Neural cell (in vitro differentiated cells): ENCODE measurements around the gene GMDS. TPM values are rescaled to one million over a fixed set of nuclear protein-coding genes. Genes with fewer than 3 reads are reported as not detected.

Experiments
- H2AFZ ChIP-seq: fragments of 200-600, 300-800 bp; sonication (generic), shearing (Covaris generic); 2 replicates; pipeline ENCODE4 v1.6.0; 2014; ENCODE audit warnings: low read depth, mild to moderate bottlenecking, antibody characterized with exemption, low read length, moderate library complexity
- H3F3A ChIP-seq: fragments of 200-600 bp; shearing (Covaris generic); 2 replicates; pipeline ENCODE4 v1.6.1; 2016; ENCODE audit warnings: mild to moderate bottlenecking, moderate library complexity, mixed read lengths, antibody characterized with exemption, low read length; ENCODE audit not compliant: insufficient read depth, poor library complexity, severe bottlenecking
- H3K27ac ChIP-seq: fragments of 200-600, 300-800 bp; sonication (generic), shearing (Covaris generic); 2 replicates; pipeline ENCODE4 v1.5.1; 2014; ENCODE audit warnings: mild to moderate bottlenecking, low read length, moderate library complexity
- H3K27me3 ChIP-seq: fragments of 300-800, 200-600 bp; sonication (generic), shearing (Covaris generic); 2 replicates; pipeline ENCODE4 v1.6.0; 2014; ENCODE audit warnings: mild to moderate bottlenecking, low read depth, low read length, moderate library complexity; ENCODE audit not compliant: insufficient read depth
- H3K36me3 ChIP-seq: fragments of 300-800, 200-600 bp; sonication (generic), shearing (Covaris generic); 2 replicates; pipeline ENCODE4 v1.5.1; 2014; ENCODE audit warnings: mild to moderate bottlenecking, antibody characterized with exemption, low read length, moderate library complexity; ENCODE audit not compliant: insufficient read depth
- H3K4me2 ChIP-seq: fragments of 300-800, 200-600 bp; sonication (generic), shearing (Covaris generic); 2 replicates; pipeline ENCODE4 v1.6.0; 2014; ENCODE audit warnings: mild to moderate bottlenecking, low read length
- H3K4me3 ChIP-seq: fragments of 300-800, 200-600 bp; sonication (generic), shearing (Covaris generic); 2 replicates; pipeline ENCODE4 v1.5.1; 2014; ENCODE audit warnings: mild to moderate bottlenecking, low read length, moderate library complexity
- H3K79me2 ChIP-seq: fragments of 200-600 bp; shearing (Covaris generic); replicated peaks from 2 replicates; pipeline ENCODE4 v1.6.0; 2014; ENCODE audit warnings: mild to moderate bottlenecking, low read length, moderate library complexity; ENCODE audit not compliant: insufficient read depth
- H3K9ac ChIP-seq: fragments of 300-800, 200-600 bp; sonication (generic), shearing (Covaris generic); 2 replicates; pipeline ENCODE4 v1.6.1; 2016; ENCODE audit warnings: mild to moderate bottlenecking, low read length, mixed read lengths
- H3K9me2 ChIP-seq: fragments of 200-600 bp; shearing (Covaris generic); 2 replicates; pipeline ENCODE4 v1.6.1; 2016; ENCODE audit warnings: mild to moderate bottlenecking, low read length, mixed read lengths; ENCODE audit not compliant: insufficient read depth
- H3K9me3 ChIP-seq: fragments of 200-600, 300-800 bp; sonication (generic), shearing (Covaris generic); 2 replicates; pipeline ENCODE4 v1.6.1; 2016; ENCODE audit warnings: mild to moderate bottlenecking, mixed run types, low read length, moderate library complexity, mixed read lengths
- H4K20me1 ChIP-seq: fragments of 200-600 bp; shearing (Covaris generic); 2 replicates; pipeline ENCODE4 v1.6.1; 2016; ENCODE audit warnings: mild to moderate bottlenecking, mixed run types; ENCODE audit not compliant: insufficient read depth
- CTCF ChIP-seq: fragments of 450-650 bp; IDR thresholded peaks from 2 replicates; pipeline ENCODE4 v1.5.1; 2014; ENCODE audit warnings: antibody characterized with exemption, mild to moderate bottlenecking, moderate library complexity; ENCODE audit not compliant: poor library complexity, severe bottlenecking
- EP300 ChIP-seq: fragments of 450-650 bp; conservative IDR thresholded peaks from 2 replicates; pipeline ENCODE4 v1.6.1; 2014; ENCODE audit warnings: antibody characterized with exemption, mild to moderate bottlenecking, moderate library complexity; ENCODE audit not compliant: poor library complexity, severe bottlenecking
- EZH2 ChIP-seq: fragments of 200-600, 300-800 bp; shearing (Covaris generic), sonication (generic); IDR thresholded peaks from 2 replicates; pipeline ENCODE4 v1.6.1; 2014; ENCODE audit warnings: antibody characterized with exemption, low read length, borderline replicate concordance, mild to moderate bottlenecking; ENCODE audit not compliant: insufficient read depth, poor library complexity, severe bottlenecking
- MXI1 ChIP-seq: fragments of 450-650 bp; conservative IDR thresholded peaks from 2 replicates; pipeline ENCODE4 v1.6.1; 2014; ENCODE audit warnings: antibody characterized with exemption, mild to moderate bottlenecking; ENCODE audit not compliant: poor library complexity, severe bottlenecking
- POLR2AphosphoS5 ChIP-seq: IDR thresholded peaks from 2 replicates; pipeline ENCODE4 v1.6.1; 2012
- RAD21 ChIP-seq: fragments of 450-650 bp; conservative IDR thresholded peaks from 2 replicates; pipeline ENCODE4 v1.6.1; 2014; ENCODE audit warnings: antibody characterized with exemption, mild to moderate bottlenecking, moderate library complexity
- REST ChIP-seq: IDR thresholded peaks from 2 replicates; pipeline ENCODE4 v1.6.1; 2012; ENCODE audit warnings: borderline replicate concordance
- SMC3 ChIP-seq: fragments of 450-650 bp; conservative IDR thresholded peaks from 2 replicates; pipeline ENCODE4 v1.6.1; 2014; ENCODE audit warnings: antibody characterized with exemption, mild to moderate bottlenecking, moderate library complexity; ENCODE audit not compliant: poor library complexity
- TAF1 ChIP-seq: IDR thresholded peaks from 2 replicates; pipeline ENCODE4 v1.6.1; 2012; ENCODE audit warnings: low read depth
- polyA plus RNA-seq: library from polyadenylated mRNA; depleted of rRNA; stranded (reverse); fragments of >200 nt; gene quantifications from 2 replicates; pipeline ENCODE4 v1.2.3, GENCODE V29; 2014

Gene GMDS
- polyA plus RNA-seq, 1 donor from 2014 or later, result 11.4 TPM

- H3K4me2 ChIP-seq, result no peak overlapping the region
- no peak for TF ChIP-seq MXI1
- no peak for TF ChIP-seq EP300
- TF ChIP-seq SMC3, result no peak
- no peak for TF ChIP-seq CTCF
- no peak for TF ChIP-seq TAF1
- TF ChIP-seq REST, result no peak
- no peak for TF ChIP-seq RAD21
- TF ChIP-seq POLR2AphosphoS5, result no peak
- TF ChIP-seq EZH2, result no peak
- no peaks in the 10 kb centered on the region for H3F3A ChIP-seq
- no peak overlapping the region for H3K4me3 ChIP-seq
- H3K27me3 ChIP-seq, result no peaks in the 10 kb centered on the region
- H4K20me1 ChIP-seq, result no peaks in the 10 kb centered on the region
- no peaks in the 10 kb centered on the region for H3K36me3 ChIP-seq
- H3K9me2 ChIP-seq, result no peaks in the 10 kb centered on the region
- no peak overlapping the region for H3K27ac ChIP-seq
- no peak overlapping the region for H3K9ac ChIP-seq
- H3K9me3 ChIP-seq, result no peaks in the 10 kb centered on the region
- no peaks in the 10 kb centered on the region for H3K79me2 ChIP-seq
- H2AFZ ChIP-seq, result no peak overlapping the region
These were observed 128.0 kb downstream of the GMDS start for GRCh38 chr6:2117447-2117846.

- no peak overlapping the region for H2AFZ ChIP-seq
- H3K9ac ChIP-seq, result no peak overlapping the region
- no peaks in the 10 kb centered on the region for H3F3A ChIP-seq
- no peak overlapping the region for H3K27ac ChIP-seq
- H3K4me3 ChIP-seq, result no peak overlapping the region
- H3K36me3 ChIP-seq, result no peaks in the 10 kb centered on the region
- H3K9me3 ChIP-seq, result no peaks in the 10 kb centered on the region
- no peaks in the 10 kb centered on the region for H3K27me3 ChIP-seq
- no peaks in the 10 kb centered on the region for H3K79me2 ChIP-seq
- H3K4me2 ChIP-seq, result no peak overlapping the region
- no peaks in the 10 kb centered on the region for H4K20me1 ChIP-seq
- no peaks in the 10 kb centered on the region for H3K9me2 ChIP-seq
- no peak for TF ChIP-seq REST
- no peak for TF ChIP-seq CTCF
- TF ChIP-seq EP300, result no peak
- TF ChIP-seq EZH2, result no peak
- no peak for TF ChIP-seq RAD21
- no peak for TF ChIP-seq TAF1
- TF ChIP-seq MXI1, result no peak
- TF ChIP-seq POLR2AphosphoS5, result no peak
- no peak for TF ChIP-seq SMC3
These were observed 128.9 kb downstream of the GMDS start for GRCh38 chr6:2116496-2116895.
